Astrocyte (in vitro differentiated cells and primary cell): ENCODE results near the gene LAMB1. TPM values are rescaled to one million over a fixed set of nuclear protein-coding genes. Genes with fewer than 3 reads are reported as not detected.

Source experiments
- DNase-seq: peaks from one replicate; pipeline ENCODE4 v3.0.0-alpha.2; 2010; ENCODE audit warnings: low read depth
- FAIRE-seq: peaks from 2 replicates; lab custom pipeline; 2011; peaks lifted over from hg19 to GRCh38; lab: Jason Lieb, UNC
- H2AFZ ChIP-seq: 2 replicates; pipeline ENCODE4 v1.6.0; 2012; ENCODE audit warnings: low read depth, low read length, inconsistent platforms
- H3K27ac ChIP-seq: 2 replicates; pipeline ENCODE4 v1.5.1; 2011; ENCODE audit warnings: low read depth, low read length, inconsistent platforms
- H3K27me3 ChIP-seq: 2 replicates; pipeline ENCODE4 v1.6.0; 2011; ENCODE audit warnings: low read length, inconsistent platforms; ENCODE audit not compliant: insufficient read depth
- H3K36me3 ChIP-seq: 2 replicates; pipeline ENCODE4 v1.5.1; 2011; ENCODE audit warnings: low read length, inconsistent platforms; ENCODE audit not compliant: insufficient read depth
- H3K4me1 ChIP-seq: 2 replicates; pipeline ENCODE4 v1.5.1; 2011; ENCODE audit warnings: low read length, inconsistent platforms; ENCODE audit not compliant: insufficient read depth
- H3K4me2 ChIP-seq: 2 replicates; pipeline ENCODE4 v1.6.0; 2012; ENCODE audit warnings: low read length, inconsistent platforms
- H3K4me3 ChIP-seq: 2 replicates; pipeline ENCODE4 v1.5.1; 2011; ENCODE audit warnings: low read depth, mild to moderate bottlenecking, low read length, inconsistent platforms; ENCODE audit not compliant: insufficient read depth
- H3K79me2 ChIP-seq: 2 replicates; pipeline ENCODE4 v1.6.0; 2012; ENCODE audit warnings: mild to moderate bottlenecking, low read length, inconsistent platforms; ENCODE audit not compliant: insufficient read depth
- H3K9ac ChIP-seq: 2 replicates; pipeline ENCODE4 v1.6.0; 2012; ENCODE audit warnings: mild to moderate bottlenecking, low read length, inconsistent platforms
- H3K9me3 ChIP-seq: 2 replicates; pipeline ENCODE4 v1.5.1; 2012; ENCODE audit warnings: low read depth, mild to moderate bottlenecking, low read length, inconsistent platforms; ENCODE audit not compliant: insufficient read depth
- H4K20me1 ChIP-seq: 2 replicates; pipeline ENCODE4 v1.6.0; 2012; ENCODE audit warnings: low read length, inconsistent platforms; ENCODE audit not compliant: insufficient read depth
- H3K27ac Mint-ChIP-seq: one replicate; pipeline ENCODE4 v1.8.0; 2021; ENCODE audit warnings: mild to moderate bottlenecking, mixed read lengths; ENCODE audit not compliant: unreplicated experiment
- H3K27me3 Mint-ChIP-seq: one replicate; pipeline ENCODE4 v1.8.0; 2021; ENCODE audit warnings: low read depth, mixed read lengths; ENCODE audit not compliant: unreplicated experiment
- H3K36me3 Mint-ChIP-seq: one replicate; pipeline ENCODE4 v1.8.0; 2021; ENCODE audit warnings: low read depth, mixed read lengths; ENCODE audit not compliant: unreplicated experiment
- H3K4me1 Mint-ChIP-seq: one replicate; pipeline ENCODE4 v1.8.0; 2021; ENCODE audit warnings: low read depth, mixed read lengths; ENCODE audit not compliant: unreplicated experiment
- H3K4me3 Mint-ChIP-seq: one replicate; pipeline ENCODE4 v1.8.0; 2021; ENCODE audit warnings: mild to moderate bottlenecking, moderate library complexity, mixed read lengths; ENCODE audit not compliant: unreplicated experiment
- H3K9me3 Mint-ChIP-seq: one replicate; pipeline ENCODE4 v1.8.0; 2021; ENCODE audit warnings: mild to moderate bottlenecking, mixed read lengths; ENCODE audit not compliant: unreplicated experiment
- EZH2 ChIP-seq: IDR thresholded peaks from 2 replicates; pipeline ENCODE4 v1.6.1; 2012; ENCODE audit warnings: mild to moderate bottlenecking, low read length, inconsistent platforms; ENCODE audit not compliant: insufficient read depth
- total RNA-seq: library from RNA; stranded (reverse); gene quantifications from 2 replicates; pipeline ENCODE4 v1.2.1, GENCODE V29; 2021
- TF ChIP-seq, protein P1 (sequence below): IDR thresholded peaks from 2 replicates; pipeline ENCODE4 v1.5.1; 2011; ENCODE audit warnings: low read depth, mild to moderate bottlenecking, inconsistent platforms, low read length, moderate library complexity; ENCODE audit not compliant: insufficient read depth

LAMB1 gene
- total RNA-seq, 1 donor from 2014 or later, result 403 TPM

- Histone ChIP-seq H2AFZ (no peak overlapping the region), H3K4me3 (peak overlapping the region; percentile 3), H3K9ac (peak overlapping the region; percentile 56), H4K20me1 (peaks cover 9% of the 10 kb centered on the region), H3K4me1 (peaks cover 56% of the 10 kb centered on the region), H3K79me2 (peaks cover 37% of the 10 kb centered on the region), H3K27me3 (no peaks in the 10 kb centered on the region), H3K36me3 (peaks cover 63% of the 10 kb centered on the region), H3K27ac (peak overlapping the region; percentile 95), H3K4me2 (peak overlapping the region; percentile 57), H3K9me3 (no peaks in the 10 kb centered on the region)
- Mint-ChIP-seq H3K4me3 (no peak overlapping the region), H3K4me1 (peaks cover 50% of the 10 kb centered on the region), H3K36me3 (peaks cover 38% of the 10 kb centered on the region), H3K27ac (no peak overlapping the region), H3K27me3 (no peaks in the 10 kb centered on the region), H3K9me3 (no peaks in the 10 kb centered on the region)
- peak; percentile 48 for DNase-seq
- TF ChIP-seq EZH2, result no peak
- TF ChIP-seq, protein P1, sequence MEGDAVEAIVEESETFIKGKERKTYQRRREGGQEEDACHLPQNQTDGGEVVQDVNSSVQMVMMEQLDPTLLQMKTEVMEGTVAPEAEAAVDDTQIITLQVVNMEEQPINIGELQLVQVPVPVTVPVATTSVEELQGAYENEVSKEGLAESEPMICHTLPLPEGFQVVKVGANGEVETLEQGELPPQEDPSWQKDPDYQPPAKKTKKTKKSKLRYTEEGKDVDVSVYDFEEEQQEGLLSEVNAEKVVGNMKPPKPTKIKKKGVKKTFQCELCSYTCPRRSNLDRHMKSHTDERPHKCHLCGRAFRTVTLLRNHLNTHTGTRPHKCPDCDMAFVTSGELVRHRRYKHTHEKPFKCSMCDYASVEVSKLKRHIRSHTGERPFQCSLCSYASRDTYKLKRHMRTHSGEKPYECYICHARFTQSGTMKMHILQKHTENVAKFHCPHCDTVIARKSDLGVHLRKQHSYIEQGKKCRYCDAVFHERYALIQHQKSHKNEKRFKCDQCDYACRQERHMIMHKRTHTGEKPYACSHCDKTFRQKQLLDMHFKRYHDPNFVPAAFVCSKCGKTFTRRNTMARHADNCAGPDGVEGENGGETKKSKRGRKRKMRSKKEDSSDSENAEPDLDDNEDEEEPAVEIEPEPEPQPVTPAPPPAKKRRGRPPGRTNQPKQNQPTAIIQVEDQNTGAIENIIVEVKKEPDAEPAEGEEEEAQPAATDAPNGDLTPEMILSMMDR, result no peak
- FAIRE-seq, result no peak
Measured at GRCh38 chr7:107938456-107939250, 64.3 kb downstream of the LAMB1 start.

- Mint-ChIP-seq H3K4me3 (no peak overlapping the region), H3K4me1 (peaks cover 58% of the 10 kb centered on the region), H3K36me3 (peaks cover 33% of the 10 kb centered on the region), H3K27ac (no peak overlapping the region), H3K27me3 (no peaks in the 10 kb centered on the region), H3K9me3 (no peaks in the 10 kb centered on the region)
- H4K20me1 ChIP-seq, result peaks cover 13% of the 10 kb centered on the region
- H3K79me2 ChIP-seq, result peaks cover 46% of the 10 kb centered on the region
- no peak overlapping the region for H3K4me2 ChIP-seq
- peaks cover 64% of the 10 kb centered on the region for H3K4me1 ChIP-seq
- no peaks in the 10 kb centered on the region for H3K9me3 ChIP-seq
- no peak overlapping the region for H2AFZ ChIP-seq
- FAIRE-seq (no peak), DNase-seq (no peak)
- peaks cover 63% of the 10 kb centered on the region for H3K36me3 ChIP-seq
- no peaks in the 10 kb centered on the region for H3K27me3 ChIP-seq
- H3K9ac ChIP-seq, result no peak overlapping the region
- no peak overlapping the region for H3K4me3 ChIP-seq
- TF ChIP-seq EZH2, result no peak
- TF ChIP-seq, protein P1, result no peak
- peak overlapping the region; percentile 2 for H3K27ac ChIP-seq
Measured at GRCh38 chr7:107937531-107937930, 65.4 kb downstream of the LAMB1 start.

DNA sequence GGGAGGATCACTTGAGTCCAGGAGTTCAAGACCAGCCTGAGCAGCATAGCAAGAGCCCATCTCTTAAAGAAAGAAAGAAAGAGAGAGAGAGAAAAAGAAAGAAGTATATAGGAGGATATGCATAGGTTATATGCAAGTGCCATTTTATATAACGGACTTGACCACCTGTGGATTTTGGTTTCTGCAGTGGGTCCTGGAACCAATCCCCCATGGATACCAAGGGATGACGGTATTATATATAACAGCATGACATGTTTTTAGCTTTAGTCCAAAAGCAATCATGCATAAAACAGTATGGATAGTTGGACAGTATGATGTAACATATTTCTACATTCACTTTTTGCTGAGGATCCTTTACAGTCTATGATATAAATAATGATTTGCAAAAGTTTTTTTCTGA lies 66.6 kb downstream of the LAMB1 start:
- TF ChIP-seq EZH2, result no peak
- TF ChIP-seq, protein P1, result no peak
- no peaks in the 10 kb centered on the region for H3K9me3 ChIP-seq
- no peak overlapping the region for H3K4me3 ChIP-seq
- no peak overlapping the region for H3K9ac ChIP-seq
- Mint-ChIP-seq H3K27me3 (no peaks in the 10 kb centered on the region), H3K9me3 (no peaks in the 10 kb centered on the region), H3K4me1 (peaks cover 56% of the 10 kb centered on the region), H3K36me3 (peaks cover 28% of the 10 kb centered on the region), H3K4me3 (no peak overlapping the region), H3K27ac (no peak overlapping the region)
- peaks cover 48% of the 10 kb centered on the region for H3K79me2 ChIP-seq
- no peaks in the 10 kb centered on the region for H3K27me3 ChIP-seq
- no peak overlapping the region for H2AFZ ChIP-seq
- peaks cover 19% of the 10 kb centered on the region for H4K20me1 ChIP-seq
- H3K36me3 ChIP-seq, result peaks cover 67% of the 10 kb centered on the region
- no peak for FAIRE-seq
- DNase-seq, result no peak
- H3K27ac ChIP-seq, result no peak overlapping the region
- peaks cover 64% of the 10 kb centered on the region for H3K4me1 ChIP-seq
- H3K4me2 ChIP-seq, result no peak overlapping the region
